BJ (cell line): ENCODE data around the gene CRYBA4. TPM values are rescaled to one million over a fixed set of nuclear protein-coding genes. Genes with fewer than 3 reads are reported as not detected.

Experiments
- CTCF ChIA-PET: fragments of 350-600 bp; formaldehyde crosslinking; extraction: SDS; loops from one replicate; lab custom pipeline; 2021; ENCODE audit warnings: antibody characterized with exemption, inconsistent platforms; lab: Yijun Ruan, JAX
- POLR2A ChIA-PET: fragments of 300-600 bp; sonication (Branson Sonifier 250); formaldehyde crosslinking; extraction: SDS; loops from one replicate; lab custom pipeline; 2021; ENCODE audit warnings: antibody characterized with exemption; lab: Charles Lee
- DNase-seq: peaks from one replicate; pipeline ENCODE4 v3.0.0-alpha.2; 2011; ENCODE audit warnings: low read depth
- H3K27me3 ChIP-seq: 2 replicates; pipeline ENCODE4 v1.6.0; 2011; ENCODE audit warnings: low read length; ENCODE audit not compliant: control insufficient read depth, insufficient read depth
- H3K36me3 ChIP-seq: 2 replicates; pipeline ENCODE4 v1.5.1; 2011; ENCODE audit warnings: low read length; ENCODE audit not compliant: control insufficient read depth, insufficient read depth
- H3K4me3 ChIP-seq: 2 replicates; pipeline ENCODE4 v1.5.1; 2011; ENCODE audit warnings: low read depth, mild to moderate bottlenecking, control low read depth, low read length
- polyA plus RNA-seq: library from polyadenylated mRNA; depleted of rRNA; stranded (reverse); fragments of >200 nt; gene quantifications from 2 replicates; pipeline ENCODE4 v1.2.3, GENCODE V29; 2011
- TF ChIP-seq, protein P1 (sequence below): IDR thresholded peaks from 2 replicates; pipeline ENCODE4 v1.5.1; 2011; ENCODE audit warnings: low read depth, mild to moderate bottlenecking, control low read depth, inconsistent platforms, low read length, moderate library complexity; ENCODE audit not compliant: insufficient read depth

Gene CRYBA4
- polyA plus RNA-seq, 1 experiment: not detected

DNA sequence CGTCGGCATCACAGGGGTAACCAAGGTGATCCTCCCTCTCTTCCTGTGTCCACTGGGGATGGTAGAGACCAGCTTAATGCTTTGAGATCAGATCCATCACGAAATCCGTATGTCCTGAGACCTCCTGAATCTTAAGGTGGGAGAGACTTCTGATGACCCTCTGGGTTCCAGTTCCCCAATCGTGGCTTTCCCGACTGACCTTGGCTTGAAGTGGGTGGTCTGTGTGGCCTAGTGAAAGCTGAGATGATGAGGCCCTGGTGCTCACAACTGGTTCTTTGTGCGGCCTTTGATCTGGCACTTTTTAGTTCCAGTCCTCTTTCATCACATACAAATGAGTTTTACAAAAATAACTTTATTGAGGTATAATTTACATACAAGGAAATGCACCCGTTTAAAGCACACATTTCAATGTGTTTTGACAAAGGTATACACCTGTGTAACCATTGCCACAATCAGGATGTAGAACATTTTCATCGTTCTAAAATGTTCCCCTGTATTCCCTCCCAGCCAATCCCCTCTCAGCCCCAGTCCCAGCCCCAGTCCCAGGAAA, 41.7 kb downstream of the CRYBA4 start:
- POLR2A ChIA-PET: no interaction called here
- H3K36me3 ChIP-seq: no peaks in the 10 kb centered on the region
- CTCF ChIA-PET: interaction anchor here (0.7 to 1.8 kb wide), 4 partner anchors 160 to 299 kb away, joined by 3 to 5 read pairs (median 3); no protein-coding TSS in a partner anchor
- TF ChIP-seq, protein P1, sequence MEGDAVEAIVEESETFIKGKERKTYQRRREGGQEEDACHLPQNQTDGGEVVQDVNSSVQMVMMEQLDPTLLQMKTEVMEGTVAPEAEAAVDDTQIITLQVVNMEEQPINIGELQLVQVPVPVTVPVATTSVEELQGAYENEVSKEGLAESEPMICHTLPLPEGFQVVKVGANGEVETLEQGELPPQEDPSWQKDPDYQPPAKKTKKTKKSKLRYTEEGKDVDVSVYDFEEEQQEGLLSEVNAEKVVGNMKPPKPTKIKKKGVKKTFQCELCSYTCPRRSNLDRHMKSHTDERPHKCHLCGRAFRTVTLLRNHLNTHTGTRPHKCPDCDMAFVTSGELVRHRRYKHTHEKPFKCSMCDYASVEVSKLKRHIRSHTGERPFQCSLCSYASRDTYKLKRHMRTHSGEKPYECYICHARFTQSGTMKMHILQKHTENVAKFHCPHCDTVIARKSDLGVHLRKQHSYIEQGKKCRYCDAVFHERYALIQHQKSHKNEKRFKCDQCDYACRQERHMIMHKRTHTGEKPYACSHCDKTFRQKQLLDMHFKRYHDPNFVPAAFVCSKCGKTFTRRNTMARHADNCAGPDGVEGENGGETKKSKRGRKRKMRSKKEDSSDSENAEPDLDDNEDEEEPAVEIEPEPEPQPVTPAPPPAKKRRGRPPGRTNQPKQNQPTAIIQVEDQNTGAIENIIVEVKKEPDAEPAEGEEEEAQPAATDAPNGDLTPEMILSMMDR: no peak
- H3K4me3 ChIP-seq: no peak overlapping the region
- no peaks in the 10 kb centered on the region; the same call in 1 of the 2 replicates for H3K27me3 ChIP-seq
- DNase-seq: no peak

DNA sequence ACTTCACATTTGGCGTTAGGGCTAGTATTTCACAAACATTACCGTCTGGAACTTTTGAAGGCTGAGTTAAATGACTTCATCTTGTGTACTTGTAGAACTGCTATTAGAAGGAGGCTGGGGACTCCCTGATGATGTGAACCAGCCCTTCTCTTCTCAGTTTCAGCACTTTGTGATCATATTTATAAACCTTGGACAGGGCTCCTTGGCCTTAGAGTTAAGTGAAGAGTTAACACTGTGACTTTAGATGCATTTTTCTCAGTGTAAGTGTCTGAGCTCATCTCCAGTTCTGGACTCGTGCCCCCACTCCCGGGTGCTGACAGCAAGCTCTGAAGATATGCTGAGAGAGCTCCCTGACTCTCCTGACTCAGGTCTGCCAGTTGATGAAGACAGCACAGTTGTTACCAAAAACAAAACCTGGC, 44.1 kb downstream of the CRYBA4 start:
- CTCF ChIA-PET: interaction anchor here (0.6 to 2.4 kb wide), 28 partner anchors 9 to 305 kb away, joined by 3 to 22 read pairs (median 3); partner anchors contain the start of gene MIAT
- DNase-seq: no peak
- H3K36me3 ChIP-seq: no peaks in the 10 kb centered on the region
- H3K27me3 ChIP-seq: no peaks in the 10 kb centered on the region; the same call in 1 of the 2 replicates
- POLR2A ChIA-PET: interaction anchor here (0.7 to 1.0 kb wide), 3 partner anchors 82 to 194 kb away, joined by 3 read pairs; no protein-coding TSS in a partner anchor
- TF ChIP-seq, protein P1: no peak
- no peak overlapping the region for H3K4me3 ChIP-seq

DNA sequence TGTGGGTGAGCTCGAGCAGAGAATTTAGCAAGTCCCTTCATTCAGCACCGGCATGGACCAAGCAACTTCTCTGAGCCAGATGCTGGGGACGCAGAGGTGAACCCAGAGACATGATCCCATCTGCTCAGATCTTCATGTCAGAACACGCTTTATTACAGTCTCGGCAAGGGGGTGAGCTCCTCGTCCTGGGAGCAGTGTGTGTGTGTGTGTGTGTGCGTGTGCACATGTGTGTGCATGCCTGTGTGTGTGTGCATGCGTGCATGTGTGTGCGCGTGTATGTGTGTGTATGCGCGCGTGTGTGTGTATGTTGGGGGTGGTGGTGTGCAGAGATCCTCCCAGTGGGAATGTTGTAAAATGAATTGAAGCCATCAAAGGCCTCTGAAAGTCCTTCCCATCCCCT, 45.4 kb downstream of the CRYBA4 start:
- CTCF ChIA-PET: interaction anchor here (0.8 to 2.5 kb wide), 6 partner anchors 11 to 269 kb away, joined by 3 to 12 read pairs (median 6); no protein-coding TSS in a partner anchor
- DNase-seq: no peak
- TF ChIP-seq, protein P1: no peak
- no peaks in the 10 kb centered on the region for H3K36me3 ChIP-seq
- POLR2A ChIA-PET: no interaction called here
- H3K27me3 ChIP-seq: no peaks in the 10 kb centered on the region; the same call in 1 of the 2 replicates
- no peak overlapping the region for H3K4me3 ChIP-seq

DNA sequence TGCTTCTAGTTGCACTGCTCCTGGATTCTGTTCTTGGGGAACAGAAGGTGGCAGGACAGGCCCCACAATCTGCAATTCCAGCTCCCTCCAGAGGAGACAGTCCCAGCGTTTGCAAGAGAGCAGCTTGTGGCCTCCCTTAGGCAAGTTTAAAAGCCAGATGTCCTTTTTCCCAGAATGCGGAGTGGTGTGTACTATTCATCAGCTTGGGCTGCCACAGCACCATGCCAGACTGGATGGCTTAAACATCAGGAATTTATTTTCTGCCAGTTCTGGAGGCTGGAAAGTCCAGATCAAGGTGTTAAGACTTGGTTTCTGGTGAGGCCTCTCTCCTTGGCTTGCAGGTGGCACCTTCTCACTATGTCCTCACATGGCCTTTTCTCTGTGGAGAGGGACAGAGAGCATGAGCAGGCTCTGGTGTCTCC, 47.3 kb downstream of the CRYBA4 start:
- Histone ChIP-seq H3K36me3 (no peaks in the 10 kb centered on the region), H3K4me3 (no peak overlapping the region), H3K27me3 (no peaks in the 10 kb centered on the region)
- no peak for DNase-seq
- CTCF ChIA-PET: interaction anchor here (0.6 to 2.5 kb wide), 4 partner anchors 10 to 167 kb away, joined by 3 to 12 read pairs (median 3); no protein-coding TSS in a partner anchor
- POLR2A ChIA-PET: no interaction called here
- TF ChIP-seq, protein P1: peak; percentile 66

DNA sequence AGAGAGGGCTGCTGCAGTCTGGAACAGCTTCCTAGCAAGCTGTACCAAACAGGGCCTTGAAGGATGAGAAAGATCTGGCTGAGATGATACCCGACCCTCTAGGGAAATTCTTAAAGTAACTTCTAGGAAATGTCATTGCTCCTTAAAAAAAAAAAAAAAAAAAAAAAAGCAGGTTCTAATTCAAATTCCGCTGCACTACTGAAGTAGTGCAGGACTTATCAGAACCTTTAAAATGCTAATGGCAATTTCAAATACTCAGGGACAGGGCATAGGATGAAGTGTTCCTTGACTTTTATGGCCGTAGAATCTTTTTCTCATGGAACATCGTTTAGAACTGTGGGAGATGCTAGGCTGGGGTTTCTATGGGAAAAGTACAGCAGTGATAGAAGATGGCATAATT, 48.7 kb downstream of the CRYBA4 start:
- no peak overlapping the region for H3K4me3 ChIP-seq
- ChIA-PET CTCF (no interaction called here), POLR2A (no interaction called here)
- TF ChIP-seq, protein P1: no peak
- H3K27me3 ChIP-seq: no peaks in the 10 kb centered on the region
- no peak for DNase-seq
- H3K36me3 ChIP-seq: no peaks in the 10 kb centered on the region
